GM21360 (cell line): Measurements from ENCODE around the gene TOR2A.

Experiments
- ATAC-seq: cut with Tn5 transposase; IDR thresholded peaks from one replicate; pipeline ENCODE4 v1.9.1; 2021; ENCODE audit warnings: mild to moderate bottlenecking, moderate library complexity; ENCODE audit not compliant: unreplicated experiment

TOR2A gene

GRCh38 chr9:127744398-127745110 lies 9.5 kb upstream of the TOR2A start:
- no peak for ATAC-seq

GRCh38 chr9:127742435-127743088 lies 7.5 kb upstream of the TOR2A start:
- ATAC-seq, result no peak

DNA sequence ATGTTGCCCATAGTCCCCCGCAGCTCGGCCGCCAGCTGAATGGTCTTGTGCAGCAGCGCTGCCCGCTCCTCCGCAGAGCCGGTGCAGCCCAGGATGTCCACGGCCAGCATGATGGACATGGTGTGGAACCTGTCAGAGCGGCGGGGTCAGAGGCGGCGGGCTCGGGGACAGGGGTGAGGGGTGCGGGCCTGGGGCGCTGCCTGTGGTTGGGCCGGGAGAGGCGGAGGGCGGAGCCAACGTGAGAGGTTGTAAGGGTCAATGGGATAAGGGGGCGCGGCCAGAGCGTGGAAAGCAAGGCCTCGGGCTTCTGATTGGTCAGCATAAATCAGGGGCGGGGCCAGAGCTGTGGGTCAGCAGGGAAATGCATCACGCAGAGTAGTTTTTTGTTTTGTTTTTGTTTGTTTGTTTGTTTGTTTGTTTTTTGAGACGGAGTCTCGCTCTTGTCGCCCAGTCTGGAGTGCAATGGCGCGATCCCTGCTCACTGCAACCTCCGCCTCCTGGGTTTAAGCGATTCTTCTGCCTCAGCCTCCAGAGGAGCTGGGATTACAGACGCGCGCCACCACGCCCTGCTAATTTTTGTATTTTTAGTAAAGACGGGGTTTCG lies 6.8 kb upstream of the TOR2A start:
- ATAC-seq, result no peak

- ATAC-seq, result no peak
Observed at GRCh38 chr9:127739614-127740330, 4.7 kb upstream of the TOR2A start.

DNA sequence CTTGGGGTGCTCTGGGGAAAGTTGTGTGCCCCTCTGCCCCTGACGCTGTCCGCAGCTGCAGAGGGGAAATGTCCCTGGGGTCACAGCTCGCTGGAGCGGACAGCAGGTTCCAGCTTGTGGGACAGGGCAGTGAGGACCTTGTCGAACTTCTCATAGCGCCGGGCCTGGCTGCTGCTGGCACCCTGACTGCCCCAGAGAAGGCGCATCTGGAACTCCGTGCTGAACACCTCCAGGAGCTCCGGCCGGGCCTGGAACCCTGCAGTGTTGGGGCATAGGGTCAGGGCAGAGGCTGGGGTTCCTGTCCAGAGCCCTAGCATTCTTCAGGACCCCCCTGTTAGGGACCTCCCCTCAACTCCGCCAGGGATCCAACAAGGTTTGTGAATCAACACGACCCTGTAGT lies 3.6 kb upstream of the TOR2A start:
- ATAC-seq, result no peak

DNA sequence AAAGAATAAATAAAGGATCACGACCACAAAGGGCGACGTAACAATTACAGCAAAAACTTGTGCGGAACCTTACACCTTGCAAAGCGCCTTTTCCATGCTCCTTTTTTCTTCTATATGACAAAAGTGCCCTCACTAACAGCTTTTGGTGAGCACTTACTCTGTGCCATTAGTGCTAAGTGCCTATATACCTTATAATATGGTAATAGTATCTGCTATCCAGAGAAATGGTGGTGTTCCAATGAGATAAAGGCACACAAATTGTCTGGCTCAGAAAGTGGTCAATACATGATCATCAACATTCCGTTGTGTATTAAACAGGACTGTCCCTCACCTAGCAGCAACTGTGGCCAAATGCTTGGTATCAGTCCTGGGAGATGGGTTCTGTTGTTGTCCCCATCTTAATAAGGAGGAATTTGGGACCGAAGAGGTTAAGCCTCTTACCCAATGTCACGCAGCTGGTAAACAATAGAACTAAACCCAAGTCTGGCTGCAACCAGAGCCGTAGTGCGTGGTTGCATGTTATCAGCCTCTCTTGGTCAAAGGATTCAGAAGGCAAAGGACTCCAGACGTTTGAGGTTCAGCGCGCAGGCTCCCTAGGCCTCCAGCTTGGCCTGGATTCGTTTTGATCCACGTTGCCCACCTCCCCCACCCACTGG lies 564 bp upstream of the TOR2A start:
- peak; percentile 7 for ATAC-seq

DNA sequence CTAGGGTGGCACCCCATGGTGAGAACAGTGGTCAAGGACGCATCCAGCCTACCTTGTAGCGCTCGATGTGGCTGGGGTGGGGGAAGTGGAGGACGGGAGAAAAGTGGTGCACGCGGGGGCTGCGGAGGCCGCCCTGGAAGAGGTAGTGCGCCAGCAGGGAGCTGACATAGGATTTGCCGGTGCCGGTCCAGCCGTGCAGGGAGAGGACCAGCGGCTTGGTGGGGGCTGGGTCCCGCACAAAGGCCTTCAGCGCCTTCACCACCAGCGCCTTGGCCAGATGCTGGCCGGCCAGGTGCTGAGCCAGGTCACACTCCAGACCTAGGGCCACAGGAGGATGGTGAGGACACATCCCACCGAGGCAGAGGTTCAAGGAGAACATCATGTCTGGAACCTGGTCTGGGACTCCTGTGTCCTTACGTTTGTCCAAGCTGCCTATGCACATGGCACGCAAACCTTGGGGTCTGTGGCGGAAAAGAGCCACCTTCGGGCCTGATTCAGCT lies 797 bp downstream of the TOR2A start:
- no peak for ATAC-seq

GRCh38 chr9:127733614-127734013 lies 1.5 kb downstream of the TOR2A start:
- no peak for ATAC-seq

GRCh38 chr9:127732444-127732843 lies 2.6 kb downstream of the TOR2A start:
- no peak for ATAC-seq

DNA sequence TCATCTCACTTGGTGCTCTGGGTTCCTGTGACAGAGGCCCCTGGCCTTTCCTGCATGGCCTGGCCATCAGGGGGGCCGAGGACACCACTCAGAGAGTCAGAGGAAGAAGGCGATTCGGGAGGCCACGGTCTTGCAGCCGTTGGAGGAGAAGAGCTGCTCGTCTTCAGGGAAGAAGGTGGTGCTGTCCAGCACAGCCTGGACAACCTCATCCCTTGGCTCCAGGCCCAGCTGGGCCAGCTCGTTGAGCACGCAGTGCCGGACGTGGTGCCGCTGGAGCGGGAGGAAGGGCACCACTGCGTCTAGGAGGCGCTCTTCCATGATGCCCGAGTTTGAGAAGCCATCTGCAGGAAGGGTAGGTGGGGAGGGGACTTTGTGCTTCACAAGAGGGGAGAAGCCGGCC lies 3.2 kb downstream of the TOR2A start:
- ATAC-seq, result no peak

DNA sequence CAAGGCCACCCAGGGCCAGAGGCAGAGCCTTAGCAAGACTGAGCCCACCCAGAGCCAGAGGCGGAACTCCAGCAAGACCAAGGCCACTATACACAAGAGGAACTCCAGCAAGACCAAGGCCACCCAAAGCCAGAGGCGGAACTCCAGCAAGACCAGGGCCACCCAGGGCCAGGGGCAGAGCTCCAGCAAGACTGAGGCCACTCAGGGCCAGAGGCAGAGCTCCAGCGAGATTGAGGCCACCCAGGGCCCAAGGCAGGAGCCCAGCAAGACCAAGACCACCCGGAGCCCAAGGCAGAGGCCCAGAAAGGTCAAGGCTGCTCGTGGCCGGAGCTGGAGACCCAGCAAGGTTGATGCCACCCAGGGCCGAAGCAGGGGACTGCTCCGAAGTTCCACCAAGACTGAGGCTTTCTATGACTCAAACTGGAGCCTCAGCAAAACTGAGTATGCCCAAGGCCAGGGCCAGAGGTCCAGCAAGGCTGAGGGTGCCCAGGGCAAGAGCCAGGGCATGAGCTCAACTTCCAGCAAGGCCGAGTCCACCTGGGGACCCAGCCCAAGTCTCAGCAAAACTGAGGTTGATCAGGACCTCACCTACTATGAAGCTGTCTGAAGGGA lies 4.2 kb downstream of the TOR2A start:
- ATAC-seq, result no peak

GRCh38 chr9:127730262-127730661 lies 4.8 kb downstream of the TOR2A start:
- ATAC-seq, result no peak

DNA sequence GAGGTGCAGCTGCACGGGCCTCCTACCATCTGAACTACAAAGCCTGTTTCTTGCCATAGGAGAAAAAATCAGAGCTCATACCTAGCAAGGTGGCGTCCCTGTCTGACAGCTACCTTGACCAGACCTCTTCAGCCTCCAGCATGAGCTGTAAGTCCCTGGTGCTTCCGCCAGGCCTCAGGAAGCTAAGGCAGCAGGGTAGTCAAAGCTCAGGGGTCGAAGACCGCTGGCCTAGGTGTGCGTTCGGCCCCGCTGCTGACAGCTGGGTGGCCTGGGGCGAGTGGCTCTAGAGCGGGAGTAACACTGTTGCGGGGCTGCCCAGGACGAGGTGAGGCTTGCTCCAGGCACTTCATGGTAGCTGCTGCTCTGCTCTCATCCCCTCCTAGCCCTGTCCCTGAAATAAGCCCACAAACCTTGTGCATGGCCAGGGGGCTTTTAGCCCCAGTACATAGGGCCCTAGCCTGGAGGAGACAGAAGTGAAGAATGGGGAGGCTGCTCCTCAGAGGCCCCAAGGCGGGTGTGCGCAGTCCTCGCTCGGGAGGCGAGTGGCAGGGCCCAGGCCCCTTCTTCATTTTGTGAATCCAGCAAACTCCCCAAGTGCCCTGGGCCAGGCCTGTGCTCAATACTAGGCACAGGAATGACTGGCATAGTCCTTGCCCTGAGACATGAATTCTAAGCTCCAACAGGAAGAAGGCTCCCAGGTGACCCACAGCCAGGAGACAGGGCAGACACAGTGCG lies 5.4 kb downstream of the TOR2A start:
- ATAC-seq, result no peak

GRCh38 chr9:127728808-127729207 lies 6.3 kb downstream of the TOR2A start:
- no peak for ATAC-seq

DNA sequence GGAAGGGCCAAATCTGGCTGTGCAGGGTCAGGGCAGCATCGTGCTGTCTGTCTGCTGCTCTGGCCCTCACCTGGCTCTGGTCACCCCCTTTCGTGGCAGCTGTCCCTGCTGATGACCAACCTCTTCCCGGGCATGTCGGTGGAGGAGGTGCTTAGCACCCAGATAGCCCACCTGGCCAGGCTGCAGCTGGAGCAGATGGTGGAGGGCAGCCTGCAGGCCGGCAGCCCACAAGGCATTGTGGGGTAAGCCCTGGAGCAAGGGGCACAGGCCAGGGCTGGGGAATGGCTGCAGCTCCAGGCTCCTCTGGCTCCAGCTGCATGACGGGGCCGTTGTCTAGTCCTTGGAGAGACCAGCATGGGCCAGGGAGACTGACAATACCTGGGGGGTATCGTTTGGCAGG lies 8.2 kb downstream of the TOR2A start:
- ATAC-seq, result no peak

- ATAC-seq, result no peak
Observed at GRCh38 chr9:127724012-127724411, 11.1 kb downstream of the TOR2A start.

GRCh38 chr9:127723444-127723843 lies 11.7 kb downstream of the TOR2A start:
- no peak for ATAC-seq

- ATAC-seq, result no peak
Observed at GRCh38 chr9:127723013-127723412, 12.1 kb downstream of the TOR2A start.

GRCh38 chr9:127722055-127722745 lies 12.9 kb downstream of the TOR2A start:
- no peak for ATAC-seq
